GM18520 (cell line): ENCODE results near the gene IMMT.
"Not testable (repeated sequence)": the region's sequence is repeated elsewhere in the genome, so short reads cannot be mapped to it uniquely, and the experiment has no call there.

Source experiments
- ATAC-seq: cut with Tn5 transposase; IDR thresholded peaks from one replicate; pipeline ENCODE4 v1.9.1; 2021; ENCODE audit not compliant: unreplicated experiment

IMMT gene

GRCh38 chr2:86202336-86202692, 7.1 kb upstream of the IMMT start:
- no peak for ATAC-seq

GRCh38 chr2:86201671-86202335, 6.5 kb upstream of the IMMT start:
- no peak for ATAC-seq

- ATAC-seq, result not testable (repeated sequence)
These were observed 5.3 kb upstream of the IMMT start for GRCh38 chr2:86200564-86200963.

GRCh38 chr2:86199834-86200177, 4.5 kb upstream of the IMMT start:
- ATAC-seq, result no peak

GRCh38 chr2:86195808-86196387, 636 bp upstream of the IMMT start:
- no peak for ATAC-seq

GRCh38 chr2:86194751-86195054, 559 bp downstream of the IMMT start:
- ATAC-seq, result no peak

- ATAC-seq, result no peak
These were observed 1.2 kb downstream of the IMMT start for GRCh38 chr2:86193901-86194567.

GRCh38 chr2:86189782-86190416, 5.4 kb downstream of the IMMT start:
- no peak for ATAC-seq

- ATAC-seq, result no peak
These were observed 8.8 kb downstream of the IMMT start for GRCh38 chr2:86186431-86186830.

GRCh38 chr2:86185517-86186212, 9.6 kb downstream of the IMMT start:
- no peak for ATAC-seq

- ATAC-seq, result no peak
These were observed 18.7 kb downstream of the IMMT start for GRCh38 chr2:86176597-86176996.

- ATAC-seq, result no peak
These were observed 19.4 kb downstream of the IMMT start for GRCh38 chr2:86175828-86176227.

- no peak for ATAC-seq
These were observed 20.8 kb downstream of the IMMT start for GRCh38 chr2:86174445-86174844.

- no peak for ATAC-seq
These were observed 22.7 kb downstream of the IMMT start for GRCh38 chr2:86172610-86173009.

GRCh38 chr2:86171295-86171694, 24.0 kb downstream of the IMMT start:
- ATAC-seq, result no peak

- no peak for ATAC-seq
These were observed 24.8 kb downstream of the IMMT start for GRCh38 chr2:86170449-86170848.

GRCh38 chr2:86160156-86160952, 34.9 kb downstream of the IMMT start:
- no peak for ATAC-seq

- no peak for ATAC-seq
These were observed 37.0 kb downstream of the IMMT start for GRCh38 chr2:86158286-86158685.

- no peak for ATAC-seq
These were observed 38.2 kb downstream of the IMMT start for GRCh38 chr2:86157009-86157556.

- ATAC-seq, result no peak
These were observed 44.8 kb downstream of the IMMT start for GRCh38 chr2:86150502-86150901.

- ATAC-seq, result no peak
These were observed 47.5 kb downstream of the IMMT start for GRCh38 chr2:86147793-86148192.
